HG03432 (cell line): Measurements from ENCODE around the gene POU3F1.

ENCODE experiments used
- ATAC-seq: cut with Tn5 transposase; IDR thresholded peaks from one replicate; pipeline ENCODE4 v1.9.1; 2021; ENCODE audit warnings: mild to moderate bottlenecking, moderate library complexity; ENCODE audit not compliant: unreplicated experiment

The POU3F1 gene

DNA sequence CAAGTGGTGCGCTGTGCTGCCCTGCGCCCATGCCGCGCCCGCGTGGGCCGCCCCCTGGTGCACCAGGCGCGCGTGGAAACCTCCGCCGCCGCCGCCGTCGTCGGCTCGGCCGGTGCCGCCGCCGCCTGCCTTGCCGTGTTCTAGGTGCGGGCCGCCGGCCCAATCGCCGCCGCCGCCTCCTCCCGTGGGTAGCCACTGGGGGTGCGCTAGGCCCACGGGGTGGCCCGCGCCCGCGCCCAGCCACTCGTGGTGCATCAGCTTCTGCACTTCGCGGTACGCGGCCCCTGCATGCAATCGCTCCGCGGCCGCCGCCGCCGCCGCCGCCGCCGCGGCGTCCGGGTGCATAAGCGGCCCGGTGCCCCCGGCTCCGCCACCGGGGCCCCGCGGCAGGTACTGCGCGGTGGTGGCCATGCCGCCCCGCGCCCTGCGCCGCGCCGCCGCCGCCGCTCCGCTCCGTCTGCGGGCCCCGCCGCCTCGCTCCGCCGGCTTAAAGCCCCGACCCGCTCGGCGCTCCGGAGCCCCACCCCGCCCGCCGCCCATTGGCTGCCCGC, at the start of gene POU3F1:
POU3F1 (minus strand) TSS at position 461 of the 551 bp plus-strand sequence; CDS start at position 411, 50 bp downstream.
- peak; percentile 10 for ATAC-seq

DNA sequence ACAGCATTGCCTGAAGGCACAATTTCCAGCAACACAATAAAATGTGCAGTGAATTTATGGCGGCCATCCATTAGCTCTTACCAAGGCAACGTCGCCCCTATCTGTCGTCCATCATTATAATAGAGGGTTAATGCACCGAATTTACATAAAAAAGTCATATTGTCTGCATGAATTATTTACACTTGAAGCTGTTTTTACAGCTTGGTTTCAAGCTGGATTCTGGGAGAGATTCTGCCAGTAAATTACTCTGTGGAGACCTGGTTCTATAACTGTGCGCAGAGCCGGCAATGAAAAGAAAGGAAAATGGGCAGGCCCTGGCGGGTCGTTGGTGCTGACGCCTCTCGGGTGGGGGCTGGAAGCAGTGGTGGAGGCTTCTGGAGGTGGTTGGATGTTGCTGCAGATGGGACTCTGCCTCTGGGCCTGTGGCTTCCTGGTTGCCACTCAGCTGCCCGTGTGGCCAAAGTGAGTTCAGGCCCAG, 48.9 kb upstream of the POU3F1 start:
- no peak for ATAC-seq

DNA sequence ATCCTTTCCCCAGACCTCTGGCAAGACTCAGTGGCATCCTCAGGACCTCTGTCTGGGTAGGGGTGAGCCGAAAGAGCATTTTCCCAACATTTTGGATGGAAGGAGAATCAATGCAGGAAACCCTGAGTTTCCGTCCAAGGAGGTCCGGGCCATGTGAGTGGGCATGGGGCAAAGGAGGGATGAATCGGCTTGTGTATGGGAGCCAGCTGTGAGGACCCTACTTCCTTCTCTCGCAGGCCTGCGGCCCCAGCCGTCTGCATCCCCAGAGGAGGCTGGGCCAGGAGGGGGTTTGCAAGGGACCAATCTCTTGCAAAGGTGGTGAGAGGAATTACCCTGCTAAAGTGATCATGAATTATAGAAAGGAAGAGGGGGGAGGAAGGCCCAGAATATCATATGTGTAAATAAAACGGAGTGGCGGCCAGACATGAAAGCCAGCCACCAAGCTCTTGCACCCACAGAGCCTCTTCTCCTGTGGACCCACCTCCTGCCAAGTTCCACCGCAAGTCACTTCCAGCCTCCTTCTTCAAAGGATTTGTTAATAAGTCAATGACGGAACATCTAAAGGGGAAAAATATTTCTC, 48.2 kb upstream of the POU3F1 start:
- ATAC-seq: no peak

DNA sequence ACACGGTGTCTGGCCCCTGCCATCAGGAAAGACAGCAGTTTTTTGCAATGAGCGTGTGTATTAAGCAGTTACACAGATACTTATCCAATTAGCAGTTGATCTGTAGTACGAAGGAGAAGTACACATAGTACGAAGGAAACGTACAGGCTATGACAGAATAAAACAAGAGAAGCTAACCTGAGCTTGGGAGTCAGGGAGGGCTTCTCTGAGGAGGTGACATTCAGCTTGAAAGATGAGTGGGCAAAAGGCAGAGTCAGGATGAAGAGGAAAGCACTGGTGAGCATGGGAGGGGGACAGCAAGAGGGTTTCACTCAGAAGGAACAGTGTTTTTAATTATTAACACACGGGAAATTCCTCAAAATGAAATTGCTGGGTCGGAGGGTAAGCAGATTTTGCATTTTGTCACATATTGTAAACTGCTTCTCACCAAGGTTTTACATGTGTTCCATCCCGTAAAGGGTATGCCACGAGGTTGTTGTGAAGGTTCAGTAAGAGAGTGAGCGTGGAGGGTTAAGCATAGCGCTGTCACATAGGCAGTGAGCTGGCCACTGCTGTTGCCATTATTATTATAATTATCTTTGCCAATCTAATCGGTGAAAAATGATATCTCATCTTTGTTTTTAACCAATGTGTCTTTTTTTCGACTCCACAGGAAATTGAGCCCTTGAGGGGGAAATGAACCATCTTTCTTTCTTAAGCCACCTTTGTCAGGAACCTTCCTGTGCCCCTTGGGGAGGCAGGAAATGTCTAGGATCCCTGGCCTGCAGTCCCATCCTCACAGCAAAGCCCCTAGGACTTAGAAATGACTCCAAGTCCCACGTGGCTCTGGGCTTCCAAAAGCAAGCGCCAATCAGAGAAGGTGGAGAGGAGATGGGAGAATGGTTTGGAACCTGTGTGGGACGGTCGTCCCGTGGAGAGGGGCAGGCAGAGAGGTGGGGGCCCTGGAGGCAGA, 47.3 kb upstream of the POU3F1 start:
- no peak for ATAC-seq

DNA sequence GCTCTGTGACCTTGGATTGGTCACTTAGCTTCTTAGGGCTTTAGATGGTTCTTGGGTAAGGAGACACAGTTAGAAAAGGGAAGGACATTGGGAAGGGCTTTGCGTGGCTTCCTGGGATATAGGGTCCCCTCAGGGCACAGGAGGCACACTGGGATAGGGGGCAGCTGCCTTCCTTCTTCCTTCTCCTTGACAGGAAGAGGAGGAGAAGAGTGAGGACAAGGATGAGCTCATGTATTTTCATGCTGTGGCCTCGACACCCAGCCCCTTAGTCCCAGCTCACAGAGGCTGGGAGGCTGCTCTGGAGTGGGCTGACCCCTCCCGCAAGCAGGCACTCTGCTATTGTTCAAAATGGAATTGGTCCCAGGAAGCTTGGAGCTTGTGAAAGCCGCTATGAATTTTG, 45.7 kb upstream of the POU3F1 start:
- no peak for ATAC-seq

DNA sequence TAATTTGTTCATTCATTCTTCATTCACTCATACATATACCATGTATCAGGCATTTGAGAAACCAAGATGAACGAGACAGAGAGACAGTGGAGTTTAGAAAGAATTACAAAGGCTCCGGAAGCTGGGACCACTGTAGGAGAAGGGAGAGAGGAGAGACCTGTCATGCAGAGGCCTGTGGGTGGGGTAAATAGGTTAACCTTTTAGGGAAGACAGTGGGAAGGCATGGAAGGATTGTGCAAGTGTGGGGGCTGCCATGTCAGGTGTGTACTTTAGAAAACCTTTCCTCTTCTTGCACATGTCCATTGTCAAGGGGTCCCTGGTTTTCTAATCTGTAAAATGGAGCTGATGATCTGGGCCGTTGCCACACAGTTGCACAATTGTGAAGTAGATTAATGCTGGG, 44.2 kb upstream of the POU3F1 start:
- no peak for ATAC-seq

DNA sequence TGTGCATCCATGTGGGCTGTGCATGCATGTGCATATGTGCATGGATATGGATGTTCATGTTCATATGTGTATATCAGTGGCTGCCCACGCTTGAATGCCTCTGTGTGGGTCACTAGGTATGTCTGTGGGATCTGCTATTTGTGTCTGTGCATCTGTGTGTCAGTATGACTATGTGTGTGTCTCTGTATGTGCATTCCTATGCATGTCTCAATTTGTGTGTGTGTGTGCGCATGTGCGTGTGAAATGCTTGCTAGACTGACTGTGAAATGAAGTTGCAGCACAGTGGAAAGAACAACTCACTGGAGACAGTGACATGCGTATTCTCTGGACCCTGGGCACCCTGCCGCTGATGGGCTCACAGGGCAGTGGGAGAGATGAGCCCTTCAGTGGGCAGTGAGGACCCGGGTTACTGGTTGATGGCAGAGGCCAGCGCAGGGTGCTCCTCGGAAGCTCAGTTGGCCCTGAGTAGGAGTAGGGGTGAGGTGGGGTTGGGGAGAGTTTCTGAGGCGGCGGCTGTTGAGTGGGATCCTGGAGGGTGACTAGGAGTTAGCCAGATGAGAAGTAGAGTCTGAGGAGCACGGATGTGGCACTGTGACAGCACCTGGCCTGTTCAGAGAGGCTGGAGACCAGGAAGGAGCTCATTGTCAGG, 43.2 kb upstream of the POU3F1 start:
- ATAC-seq: no peak

GRCh38 chr1:38088791-38089190, 42.2 kb upstream of the POU3F1 start:
- ATAC-seq: no peak

- no peak for ATAC-seq
Observed at GRCh38 chr1:38088366-38088765, 41.8 kb upstream of the POU3F1 start.

DNA sequence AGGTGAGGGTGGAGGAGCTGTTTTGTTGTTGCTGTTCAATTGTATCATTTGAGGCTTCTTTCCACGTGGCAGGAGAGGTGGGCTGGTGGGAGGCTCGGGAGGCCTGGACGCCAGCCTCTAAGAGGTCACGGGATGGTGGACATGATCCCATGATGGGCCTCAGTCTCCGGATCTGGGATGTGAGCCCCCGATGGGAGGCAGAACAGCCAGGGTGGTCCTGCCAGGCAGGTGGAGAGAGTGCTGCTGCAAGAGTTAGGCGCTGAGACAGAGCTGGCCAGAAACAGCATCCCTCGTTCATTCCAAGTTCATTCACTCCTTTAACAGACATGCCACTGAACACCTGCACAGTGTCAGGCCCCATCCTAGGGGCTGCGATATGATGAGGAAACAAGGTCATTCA, 41.1 kb upstream of the POU3F1 start:
- no peak for ATAC-seq

DNA sequence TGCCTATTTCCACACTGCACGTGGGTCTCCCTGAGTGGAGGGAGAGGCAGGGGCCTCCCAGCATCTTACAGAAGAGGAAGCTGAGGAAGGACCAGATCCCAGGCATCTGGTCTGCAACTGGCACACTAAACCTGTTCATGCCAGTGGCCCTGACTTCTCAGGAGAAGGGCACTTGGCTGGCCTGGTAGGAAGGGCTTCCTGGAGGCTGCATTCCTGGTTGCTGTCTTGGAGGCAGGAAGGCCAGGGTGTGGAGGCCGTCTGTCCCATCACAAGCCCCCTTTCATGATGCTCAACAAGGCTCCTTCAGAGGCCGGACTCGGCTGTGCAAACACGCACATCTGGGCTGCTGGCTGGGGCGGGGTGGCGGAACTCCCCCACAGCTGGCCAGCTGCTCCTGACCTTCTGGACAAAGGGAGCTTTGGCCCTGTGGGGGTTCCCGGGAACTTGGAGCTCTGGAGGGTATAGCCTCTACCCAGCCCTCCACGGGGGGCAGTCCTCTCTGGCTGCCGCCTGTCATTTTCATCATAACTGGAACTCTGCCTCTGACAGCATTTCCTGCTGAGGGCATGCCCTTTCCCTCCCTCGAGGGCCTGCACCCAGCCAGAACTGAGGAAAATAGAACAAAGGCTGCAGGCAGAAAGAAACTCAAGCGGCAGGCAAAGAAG, 39.2 kb upstream of the POU3F1 start:
- no peak for ATAC-seq

GRCh38 chr1:38084700-38085099, 38.1 kb upstream of the POU3F1 start:
- ATAC-seq: no peak

DNA sequence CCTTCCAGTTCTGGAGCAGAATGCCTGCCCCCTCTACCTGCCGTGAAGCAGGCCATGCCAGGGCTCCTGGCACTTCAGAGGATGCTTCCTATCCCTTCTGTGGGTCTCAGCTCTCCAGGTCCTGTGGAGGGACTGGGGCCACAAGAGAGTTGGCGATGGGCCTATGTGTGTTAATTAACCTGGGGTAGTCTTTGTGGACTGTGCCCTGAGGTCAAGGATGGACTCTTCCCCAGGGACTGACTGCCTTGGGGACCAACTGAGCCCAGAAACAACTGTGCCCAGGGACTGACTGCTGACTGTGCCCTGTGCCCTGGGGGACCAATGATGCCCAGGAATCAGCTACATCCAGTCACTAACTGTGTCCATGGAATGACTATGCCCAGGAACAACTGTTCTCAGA, 37.5 kb upstream of the POU3F1 start:
- no peak for ATAC-seq

GRCh38 chr1:38083541-38083940, 36.9 kb upstream of the POU3F1 start:
- no peak for ATAC-seq

- ATAC-seq: no peak
Observed at GRCh38 chr1:38082769-38083263, 36.2 kb upstream of the POU3F1 start.

DNA sequence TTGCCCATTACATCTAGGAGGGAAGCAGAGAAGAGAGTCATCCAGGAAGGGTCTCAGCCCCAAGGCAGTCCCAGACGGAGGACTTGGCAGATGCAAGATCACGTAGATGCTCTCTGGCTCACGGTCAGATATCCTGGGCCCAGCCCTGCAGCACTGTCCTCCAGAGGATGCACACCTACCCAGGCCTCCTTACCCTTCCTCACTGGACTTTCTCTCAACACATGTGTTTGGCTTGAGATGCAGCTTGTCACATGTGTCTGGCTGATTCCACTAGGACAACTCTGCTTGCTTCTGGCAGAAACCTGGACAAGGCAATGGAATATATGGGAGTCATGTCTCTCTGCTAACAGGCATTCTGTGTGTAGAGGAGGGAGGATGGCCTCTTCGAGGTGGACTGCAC, 32.4 kb upstream of the POU3F1 start:
- ATAC-seq: no peak

DNA sequence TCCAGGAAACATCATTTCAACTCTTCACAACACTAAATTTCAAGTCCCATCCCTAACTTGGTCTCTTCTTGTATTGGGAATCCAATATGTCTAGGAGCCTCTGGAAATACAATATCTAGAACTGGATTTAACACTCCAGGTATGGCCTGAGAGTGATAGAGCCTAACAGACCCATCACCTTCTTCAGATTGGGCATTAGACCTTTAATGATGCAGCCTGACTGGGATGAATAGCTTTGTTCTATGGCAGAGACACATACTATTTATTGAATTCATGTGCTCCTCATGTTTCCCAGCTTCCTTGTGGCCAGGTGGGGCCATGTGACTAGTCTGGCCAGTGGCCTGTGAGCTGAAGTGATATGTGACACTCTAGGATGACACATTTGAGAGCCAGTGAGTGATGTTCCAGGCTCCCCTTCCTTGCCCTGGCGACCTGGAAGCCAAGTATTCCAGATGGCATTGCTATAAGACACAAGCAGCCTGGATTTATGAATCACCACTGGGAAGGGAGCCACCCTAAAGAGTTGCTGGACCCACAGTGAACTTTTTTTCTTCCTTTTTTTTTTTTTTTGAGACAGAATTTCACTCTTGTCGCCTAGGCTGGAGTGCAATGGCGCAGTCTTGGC, 31.0 kb upstream of the POU3F1 start:
- ATAC-seq: no peak

DNA sequence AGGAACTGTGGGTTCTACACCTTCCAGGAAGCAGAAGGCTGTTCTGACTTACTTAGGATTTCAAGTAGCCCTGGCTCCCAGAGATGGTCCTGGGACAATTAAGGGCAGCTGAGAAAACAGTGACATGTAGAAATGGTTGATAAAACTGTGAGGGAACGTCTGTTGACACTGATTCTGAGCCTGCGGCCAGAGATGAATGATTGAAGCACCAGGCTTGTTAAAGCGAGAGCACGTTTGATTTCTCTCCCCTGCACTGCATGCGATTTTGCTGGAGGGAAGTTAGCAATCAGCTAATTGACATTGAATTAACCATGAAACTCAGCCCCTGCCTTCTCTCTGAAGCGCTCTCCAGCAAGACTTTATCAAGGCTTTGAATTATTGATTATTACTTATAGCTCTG, 29.9 kb upstream of the POU3F1 start:
- no peak for ATAC-seq

GRCh38 chr1:38076038-38076437, 29.4 kb upstream of the POU3F1 start:
- no peak for ATAC-seq

DNA sequence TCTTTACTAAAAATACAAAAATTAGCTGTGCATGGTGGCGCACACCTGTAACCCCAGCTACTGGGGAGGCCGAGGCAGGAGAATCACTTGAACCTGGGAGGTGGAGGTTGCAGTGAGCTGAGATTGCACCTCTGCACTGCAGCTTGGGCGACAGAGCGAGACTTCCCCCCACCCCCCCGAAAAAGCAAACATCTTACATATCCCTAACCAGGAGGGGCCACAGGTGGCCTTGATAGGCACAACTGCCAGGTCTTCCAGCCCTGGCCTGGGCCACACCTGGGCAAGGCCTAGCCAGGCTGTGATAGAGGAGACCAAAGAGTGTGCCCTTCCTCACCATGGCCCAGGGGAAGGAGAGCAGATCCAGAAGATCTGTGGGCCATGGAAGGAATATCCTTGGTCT, 28.6 kb upstream of the POU3F1 start:
- ATAC-seq: no peak
